Measurements from ENCODE around the gene GLP2R.

Gene GLP2R

DNA sequence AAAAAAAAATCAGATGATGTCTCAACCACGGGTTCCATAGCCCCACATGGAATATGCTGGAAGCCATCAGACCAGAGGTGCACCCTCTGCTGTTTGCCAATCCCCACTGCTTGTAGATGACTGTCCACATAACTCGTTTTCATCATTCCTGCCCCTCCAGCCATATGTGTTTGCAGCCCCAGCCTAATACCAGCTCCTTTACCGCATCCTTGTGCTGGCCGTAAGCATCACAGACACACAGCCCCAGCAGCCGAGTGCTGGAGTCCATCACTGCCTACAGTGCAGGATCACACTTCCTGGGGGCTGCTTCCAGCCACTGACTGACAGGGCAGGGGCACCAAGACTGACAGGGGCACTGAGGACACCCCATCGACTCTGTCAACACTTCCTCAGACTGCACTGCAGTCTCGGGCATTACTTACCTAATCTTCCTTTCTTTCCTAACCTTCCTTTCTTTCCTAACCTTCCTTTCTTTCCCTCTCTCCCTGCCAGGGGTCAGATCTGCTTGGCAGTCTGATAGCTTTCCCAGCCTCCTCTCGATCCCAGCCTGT, 74.4 kb downstream of the GLP2R start:
- TF ChIP-seq, protein P1, sequence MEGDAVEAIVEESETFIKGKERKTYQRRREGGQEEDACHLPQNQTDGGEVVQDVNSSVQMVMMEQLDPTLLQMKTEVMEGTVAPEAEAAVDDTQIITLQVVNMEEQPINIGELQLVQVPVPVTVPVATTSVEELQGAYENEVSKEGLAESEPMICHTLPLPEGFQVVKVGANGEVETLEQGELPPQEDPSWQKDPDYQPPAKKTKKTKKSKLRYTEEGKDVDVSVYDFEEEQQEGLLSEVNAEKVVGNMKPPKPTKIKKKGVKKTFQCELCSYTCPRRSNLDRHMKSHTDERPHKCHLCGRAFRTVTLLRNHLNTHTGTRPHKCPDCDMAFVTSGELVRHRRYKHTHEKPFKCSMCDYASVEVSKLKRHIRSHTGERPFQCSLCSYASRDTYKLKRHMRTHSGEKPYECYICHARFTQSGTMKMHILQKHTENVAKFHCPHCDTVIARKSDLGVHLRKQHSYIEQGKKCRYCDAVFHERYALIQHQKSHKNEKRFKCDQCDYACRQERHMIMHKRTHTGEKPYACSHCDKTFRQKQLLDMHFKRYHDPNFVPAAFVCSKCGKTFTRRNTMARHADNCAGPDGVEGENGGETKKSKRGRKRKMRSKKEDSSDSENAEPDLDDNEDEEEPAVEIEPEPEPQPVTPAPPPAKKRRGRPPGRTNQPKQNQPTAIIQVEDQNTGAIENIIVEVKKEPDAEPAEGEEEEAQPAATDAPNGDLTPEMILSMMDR (IDR thresholded peaks at IDR 0.05; ENCODE audit: control insufficient read depth, extremely low read depth, insufficient read depth) = no peak
- DNase-seq (ENCODE audit: low read depth) = no peak
- no peak overlapping the region for H3K4me3 ChIP-seq (ENCODE audit: low read depth, low read length)

DNA sequence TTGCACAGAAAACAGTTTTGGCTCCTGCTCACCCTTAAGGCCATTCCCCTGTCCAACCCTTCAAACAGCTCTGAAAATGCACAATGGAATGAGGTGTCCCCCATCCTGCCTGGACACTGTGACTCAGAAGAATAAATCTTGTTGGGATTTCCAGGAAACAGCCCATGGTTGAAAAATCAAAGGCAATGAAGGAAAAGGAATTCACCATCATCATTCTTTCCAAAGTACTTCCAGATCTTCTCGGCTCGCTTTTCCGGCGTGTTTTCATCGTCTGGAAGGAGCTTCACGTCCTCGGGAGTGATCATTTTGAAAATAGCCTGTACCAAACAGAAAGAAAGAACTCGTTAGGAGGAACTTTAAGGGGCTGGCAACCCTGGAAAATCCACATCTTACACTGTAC, 75.1 kb downstream of the GLP2R start:
- H3K4me3 ChIP-seq (ENCODE audit: low read depth, low read length) = no peak overlapping the region
- TF ChIP-seq, protein P1 (IDR thresholded peaks at IDR 0.05; ENCODE audit: control insufficient read depth, extremely low read depth, insufficient read depth) = no peak
- no peak for DNase-seq (ENCODE audit: low read depth)

DNA sequence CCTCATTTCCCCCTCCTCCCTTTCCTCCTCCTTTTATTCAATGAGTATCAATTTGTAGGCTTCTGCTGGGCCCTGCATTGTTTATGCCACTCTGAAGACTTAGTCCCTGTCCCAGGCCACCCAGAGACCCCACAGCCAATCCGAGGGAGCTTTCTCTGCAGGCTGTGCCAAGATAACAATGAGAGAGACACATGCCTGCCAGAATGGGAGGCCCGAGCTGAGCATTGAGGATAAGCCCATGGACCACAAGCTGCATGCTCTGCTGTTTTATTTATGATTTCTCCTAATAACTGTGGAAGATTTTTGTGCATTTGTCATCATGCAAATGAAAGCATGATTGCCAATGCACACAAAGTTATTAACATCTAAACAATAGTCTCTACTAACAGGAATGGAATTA, 76.4 kb downstream of the GLP2R start:
- DNase-seq (ENCODE audit: low read depth) = no peak
- no peak overlapping the region for H3K4me3 ChIP-seq (ENCODE audit: low read depth, low read length)
- TF ChIP-seq, protein P1 (IDR thresholded peaks at IDR 0.05; ENCODE audit: control insufficient read depth, extremely low read depth, insufficient read depth) = no peak

DNA sequence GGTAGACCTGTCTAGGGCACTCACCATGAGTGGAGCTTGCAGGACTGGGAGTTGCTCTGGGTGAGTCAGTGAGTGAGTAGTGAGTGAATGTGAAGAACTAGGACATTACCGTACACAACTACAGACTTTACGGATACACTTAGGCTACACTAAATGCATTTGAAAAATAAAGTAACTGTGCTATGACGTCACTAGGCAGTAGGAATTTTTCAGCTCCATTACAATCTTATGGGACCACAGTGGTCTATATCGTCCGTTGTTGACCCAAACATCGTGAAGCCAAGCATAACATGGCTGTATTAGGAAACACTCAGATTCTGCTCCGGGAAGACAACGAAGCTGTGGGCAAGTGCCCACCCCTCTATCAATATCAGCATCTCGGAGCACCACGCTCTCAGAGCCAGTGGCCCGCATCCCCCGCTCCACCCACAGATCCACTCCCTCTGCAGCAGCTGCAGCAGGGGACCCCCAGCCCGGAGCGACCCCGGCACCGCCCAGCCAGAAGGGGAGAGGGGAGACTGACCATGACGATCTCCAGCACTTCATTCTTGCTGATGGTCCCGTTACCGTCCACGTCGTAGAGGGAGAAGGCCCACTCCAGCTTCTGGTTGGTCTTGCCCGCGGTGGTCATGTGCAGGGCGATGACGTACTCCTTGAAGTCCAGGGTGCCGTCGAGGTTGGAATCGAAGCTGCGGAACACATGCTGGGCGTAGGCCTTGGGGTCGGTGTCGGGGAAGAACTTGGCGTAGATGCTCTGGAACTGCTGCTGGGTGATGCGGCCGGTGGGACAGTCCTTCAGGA, 78.8 kb downstream of the GLP2R start:
- no peak overlapping the region for H3K4me3 ChIP-seq (ENCODE audit: low read depth, low read length)
- TF ChIP-seq, protein P1 (IDR thresholded peaks at IDR 0.05; ENCODE audit: control insufficient read depth, extremely low read depth, insufficient read depth) = no peak
- no peak for DNase-seq (ENCODE audit: low read depth)

DNA sequence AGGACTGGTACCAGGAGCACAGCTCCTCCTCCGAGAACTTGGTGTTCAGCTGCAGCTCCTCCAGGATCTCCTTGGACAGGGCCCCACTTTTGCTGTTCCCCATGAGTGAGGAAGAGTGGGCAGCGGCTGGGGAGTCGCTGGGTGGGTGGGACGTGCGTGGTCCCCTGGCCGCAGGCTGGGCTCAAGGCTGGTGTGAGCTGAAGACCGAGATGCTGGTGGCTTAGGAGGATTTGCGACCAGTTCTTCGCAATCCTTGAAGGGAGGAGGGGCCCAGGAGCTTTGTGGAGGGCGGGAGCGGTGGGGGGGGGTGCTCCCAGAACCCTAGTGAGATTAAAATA, 79.3 kb downstream of the GLP2R start, which contains the start of gene RCVRN:
Gene RCVRN, minus strand, starts transcription at position 194 of the 338 bp plus-strand sequence. Its CDS starts 91 bp downstream, at position 103.
- TF ChIP-seq, protein P1 (IDR thresholded peaks at IDR 0.05; ENCODE audit: control insufficient read depth, extremely low read depth, insufficient read depth) = no peak
- no peak for DNase-seq (ENCODE audit: low read depth)
- H3K4me3 ChIP-seq (ENCODE audit: low read depth, low read length) = no peak within 1 kb of the TSS

DNA sequence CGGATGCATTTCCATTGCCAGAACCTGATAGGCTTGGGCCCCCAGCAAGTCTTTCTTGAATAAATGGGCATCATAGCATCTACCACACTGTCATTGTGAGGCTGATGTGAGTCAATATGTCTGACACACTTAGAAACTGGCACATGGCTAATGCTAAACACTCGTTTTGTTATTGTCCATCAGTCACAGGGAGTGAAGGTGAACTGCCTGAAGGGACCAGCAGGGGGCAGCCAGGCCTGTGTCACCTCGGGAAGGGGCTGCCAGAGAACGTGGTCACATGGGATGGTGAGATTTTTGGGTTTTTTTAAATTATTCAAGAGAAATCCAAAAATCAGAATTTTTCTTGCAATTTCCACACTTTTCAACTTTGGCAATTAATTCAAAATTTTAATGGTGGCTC, 80.2 kb downstream of the GLP2R start:
- TF ChIP-seq, protein P1 (IDR thresholded peaks at IDR 0.05; ENCODE audit: control insufficient read depth, extremely low read depth, insufficient read depth) = peak; percentile 47
- no peak for DNase-seq (ENCODE audit: low read depth)
- no peak overlapping the region for H3K4me3 ChIP-seq (ENCODE audit: low read depth, low read length)

Data from LNCaP clone FGC (cell line).